ENCODE measurements around the gene NFIB. TPM values are rescaled to one million over a fixed set of nuclear protein-coding genes. Genes with fewer than 3 reads are reported as not detected.

The NFIB gene
- total and polyA plus RNA-seq, 2 donors (not counting 3 experiments of a cell fraction or from before 2014, with no cell fraction given), result 26.4 to 174 TPM

GRCh38 chr9:14344941-14345353 lies 31.0 kb upstream of the NFIB start:
- Histone ChIP-seq H4K20me1 (replicated peaks; ENCODE audit: control insufficient read depth, extremely low read depth, insufficient read depth, low read length) (no peaks in the 10 kb centered on the region), H3K4me1 (ENCODE audit: control insufficient read depth, extremely low read depth, insufficient read depth, low read length) (peaks cover 42% of the 10 kb centered on the region), H3K79me2 (ENCODE audit: control insufficient read depth, insufficient read depth, low read length) (no peaks in the 10 kb centered on the region), H3K9me3 (replicated peaks; ENCODE audit: control insufficient read depth, insufficient read depth, low read length) (no peaks in the 10 kb centered on the region), H3K27me3 (ENCODE audit: control insufficient read depth in 2 of 2, insufficient read depth in 2 of 2, low read length in 2 of 2) (no peaks in the 10 kb centered on the region), H3K4me2 (ENCODE audit: insufficient read depth, low read length) (no peak overlapping the region), H3K36me3 (ENCODE audit: control insufficient read depth in 2 of 2, extremely low read depth in 1 of 2, insufficient read depth in 2 of 2, low read length in 2 of 2) (no peaks in the 10 kb centered on the region), H3K27ac (ENCODE audit: insufficient read depth, low read depth, low read length) (no peak overlapping the region), H2AFZ (ENCODE audit: low read depth, low read length) (no peak overlapping the region), H3K4me3 (replicated peaks in 1 of 3; ENCODE audit: insufficient read depth in 1 of 3, low read depth in 1 of 3, low read length in 3 of 3) (no peak overlapping the region), H3K9ac (replicated peaks; ENCODE audit: extremely low read depth, insufficient read depth, low read length) (no peak overlapping the region), H3K9me1 (replicated peaks; ENCODE audit: control insufficient read depth, extremely low read depth, insufficient read depth, low read length) (no peaks in the 10 kb centered on the region)
- POLR2A ChIA-PET, result interaction anchor here (0.6 kb wide), 1 partner anchor 31 kb away, joined by 3 read pairs; the partner anchor contains the start of gene NFIB
- no peak for FAIRE-seq
- BruUV-seq (replicated peaks), result no TSS peak
- CTCF ChIA-PET, result interaction anchor here (1.1 to 1.4 kb wide), 3 partner anchors 9 to 21 kb away, joined by 3 to 4 read pairs (median 3); no protein-coding TSS in a partner anchor
- intact Hi-C loops (cut with micrococcal nuclease) (no loop called here), dilution Hi-C loops (cut with MboI; ENCODE audit: extremely low pct_ligation_motif_present, low sequenced_read_pairs) (no loop called here)
- TF ChIP-seq CTCF (IDR thresholded peaks at IDR 0.05; ENCODE audit: extremely low read depth in 1 of 2, insufficient read depth in 1 of 2, low read depth in 1 of 2, low read length in 2 of 2), result no peak
- TF ChIP-seq JUN (IDR thresholded peaks at IDR 0.05; ENCODE audit: borderline replicate concordance, insufficient read depth, insufficient read length, low read depth), result no peak
- TF ChIP-seq GATA2 (IDR thresholded peaks at IDR 0.05; ENCODE audit: insufficient read depth, insufficient read length, low read depth, low read length), result no peak
- no peak for TF ChIP-seq POLR2AphosphoS5 (IDR thresholded peaks at IDR 0.05; ENCODE audit: insufficient read depth, low read depth, low read length)
- no peak for TF ChIP-seq MYC (IDR thresholded peaks at IDR 0.05; ENCODE audit: low read depth, low read length)
- TF ChIP-seq MAX (IDR thresholded peaks at IDR 0.05; ENCODE audit: insufficient read depth, insufficient read length), result no peak
- TF ChIP-seq POLR2A (IDR thresholded peaks at IDR 0.05; ENCODE audit: low read depth, low read length), result no peak
- no peak for TF ChIP-seq FOS (IDR thresholded peaks at IDR 0.05; ENCODE audit: borderline replicate concordance, insufficient read depth, low read length)
- no peak for TF ChIP-seq EZH2 (IDR thresholded peaks at IDR 0.05; ENCODE audit: borderline replicate concordance, low read depth, low read length, severe bottlenecking)
- no peak for DNase-seq (ENCODE audit: low read depth, low spot score)

Measured in endothelial cell of umbilical vein (primary cell).